Duodenal mucosa (tissue), 2 donors: ENCODE results near the gene GNG7.
"Not testable (repeated sequence)": the region's sequence is repeated elsewhere in the genome, so short reads cannot be mapped to it uniquely, and the experiment has no call there.

Experiments used
- H3K27ac ChIP-seq: one replicate; pipeline ENCODE4 v1.7.0; 2013; ENCODE audit warnings: low read depth, low read length
- H3K27me3 ChIP-seq, 2 donors: one replicate each; pipeline ENCODE4 v1.7.0; 2013; ENCODE audit warnings: low read length in 2 of 2, control low read depth in 1 of 2; ENCODE audit not compliant: insufficient read depth in 2 of 2, control insufficient read depth in 1 of 2
- H3K36me3 ChIP-seq, 2 donors: one replicate each; pipeline ENCODE4 v1.7.0; 2013; ENCODE audit warnings: low read length in 2 of 2, control low read depth in 1 of 2; ENCODE audit not compliant: insufficient read depth in 2 of 2, control insufficient read depth in 1 of 2
- H3K4me1 ChIP-seq, 2 donors: one replicate each; pipeline ENCODE4 v1.7.0; 2013; ENCODE audit warnings: low read length in 2 of 2, control low read depth in 1 of 2; ENCODE audit not compliant: insufficient read depth in 2 of 2, control insufficient read depth in 1 of 2
- H3K4me3 ChIP-seq, 2 donors: one replicate each; pipeline ENCODE4 v1.7.0; 2013; ENCODE audit warnings: low read length in 2 of 2, low read depth in 1 of 2
- H3K9ac ChIP-seq, 2 donors: one replicate each; pipeline ENCODE4 v1.7.0; 2013; ENCODE audit warnings: low read length in 2 of 2, low read depth in 1 of 2
- H3K9me3 ChIP-seq, 2 donors: one replicate each; pipeline ENCODE4 v1.7.0; 2013; ENCODE audit warnings: low read length in 2 of 2, control low read depth in 1 of 2; ENCODE audit not compliant: control insufficient read depth in 1 of 2

GNG7 gene

DNA sequence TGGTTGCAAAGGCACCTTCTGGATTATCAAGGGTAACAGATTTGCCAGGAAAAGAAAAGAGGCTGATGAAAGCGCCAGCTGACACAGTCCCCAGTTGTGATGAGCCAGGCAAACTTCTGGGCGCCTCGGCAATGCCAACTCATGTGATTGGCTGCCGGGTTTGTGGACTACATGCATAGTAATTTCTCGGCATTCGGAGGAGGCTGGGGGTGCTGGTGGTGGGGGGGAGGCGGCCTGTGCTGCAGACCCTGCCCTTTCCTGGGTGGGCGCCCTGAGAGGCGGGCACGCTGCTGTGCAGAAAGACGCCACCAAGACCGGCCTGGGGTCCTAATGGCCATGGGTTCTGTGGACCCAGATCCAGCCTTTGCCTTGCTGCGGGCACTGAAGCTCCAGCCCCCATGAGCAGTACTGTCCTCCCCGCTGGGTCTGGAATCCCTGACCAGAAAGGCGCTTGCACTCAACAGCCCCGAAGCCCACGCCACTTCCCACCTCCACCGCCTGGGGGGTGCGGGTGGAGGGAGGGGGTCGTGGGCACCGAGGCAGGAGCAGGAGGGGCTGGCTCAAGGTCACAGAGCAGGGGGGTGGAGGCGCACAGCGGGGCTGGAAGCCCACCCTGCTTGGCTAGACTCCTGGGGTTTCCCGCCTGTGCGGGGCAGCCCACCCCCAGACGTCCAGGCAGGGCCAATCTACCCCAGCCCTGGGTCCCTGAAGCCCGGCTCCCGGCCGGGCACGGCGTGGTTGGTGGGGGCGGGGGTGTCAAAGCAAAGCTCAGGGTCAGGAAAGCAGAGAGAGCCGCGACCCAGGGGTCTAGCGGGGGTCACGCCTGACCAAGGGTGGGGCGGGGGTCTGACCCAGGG lies 17.7 kb upstream of the GNG7 start:
- Histone ChIP-seq H3K9ac (no peak overlapping the region), H3K27me3 (peaks cover 24 to 27% of the 10 kb centered on the region in 2 donors)

DNA sequence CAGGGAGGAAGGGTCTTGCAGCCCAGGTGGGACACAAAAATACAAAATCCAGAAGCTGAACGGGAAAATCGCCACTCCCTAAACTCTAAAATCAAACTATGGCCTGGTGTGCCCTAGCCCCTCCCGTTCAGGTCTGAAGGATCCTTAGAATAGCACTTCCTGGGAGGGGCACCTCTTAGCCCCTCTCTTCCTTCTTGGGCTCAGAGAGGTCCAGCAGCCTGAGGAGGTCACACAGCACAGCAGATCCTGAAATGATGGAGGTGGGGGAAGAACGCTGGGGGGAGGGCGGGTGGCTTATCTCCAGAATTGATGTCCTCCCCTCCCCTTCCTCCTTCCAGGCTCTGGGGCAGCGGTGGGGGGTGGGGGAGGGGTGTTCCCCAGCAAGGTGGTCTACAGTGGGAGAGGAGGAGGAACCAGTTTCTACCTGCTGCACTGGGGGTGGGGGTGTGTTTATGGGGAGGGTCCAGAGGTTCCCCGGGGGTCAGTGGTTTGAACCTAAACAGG lies 16.8 kb upstream of the GNG7 start:
- Histone ChIP-seq H3K27me3 (peaks cover 24 to 27% of the 10 kb centered on the region in 2 donors), H3K4me1 (no peaks in the 10 kb centered on the region), H3K36me3 (no peaks in the 10 kb centered on the region), H3K9me3 (peaks cover 5 to 7% of the 10 kb centered on the region in 2 donors), H3K4me3 (no peak overlapping the region), H3K27ac (no peak overlapping the region), H3K9ac (no peak overlapping the region)

More for the DNA sequence above, 17.7 kb upstream of the GNG7 start:
- peaks cover 3 to 7% of the 10 kb centered on the region in 2 donors for H3K9me3 ChIP-seq
- no peak overlapping the region for H3K27ac ChIP-seq
- H3K4me3 ChIP-seq = no peak overlapping the region
- H3K4me1 ChIP-seq = no peaks in the 10 kb centered on the region
- H3K36me3 ChIP-seq = no peaks in the 10 kb centered on the region

DNA sequence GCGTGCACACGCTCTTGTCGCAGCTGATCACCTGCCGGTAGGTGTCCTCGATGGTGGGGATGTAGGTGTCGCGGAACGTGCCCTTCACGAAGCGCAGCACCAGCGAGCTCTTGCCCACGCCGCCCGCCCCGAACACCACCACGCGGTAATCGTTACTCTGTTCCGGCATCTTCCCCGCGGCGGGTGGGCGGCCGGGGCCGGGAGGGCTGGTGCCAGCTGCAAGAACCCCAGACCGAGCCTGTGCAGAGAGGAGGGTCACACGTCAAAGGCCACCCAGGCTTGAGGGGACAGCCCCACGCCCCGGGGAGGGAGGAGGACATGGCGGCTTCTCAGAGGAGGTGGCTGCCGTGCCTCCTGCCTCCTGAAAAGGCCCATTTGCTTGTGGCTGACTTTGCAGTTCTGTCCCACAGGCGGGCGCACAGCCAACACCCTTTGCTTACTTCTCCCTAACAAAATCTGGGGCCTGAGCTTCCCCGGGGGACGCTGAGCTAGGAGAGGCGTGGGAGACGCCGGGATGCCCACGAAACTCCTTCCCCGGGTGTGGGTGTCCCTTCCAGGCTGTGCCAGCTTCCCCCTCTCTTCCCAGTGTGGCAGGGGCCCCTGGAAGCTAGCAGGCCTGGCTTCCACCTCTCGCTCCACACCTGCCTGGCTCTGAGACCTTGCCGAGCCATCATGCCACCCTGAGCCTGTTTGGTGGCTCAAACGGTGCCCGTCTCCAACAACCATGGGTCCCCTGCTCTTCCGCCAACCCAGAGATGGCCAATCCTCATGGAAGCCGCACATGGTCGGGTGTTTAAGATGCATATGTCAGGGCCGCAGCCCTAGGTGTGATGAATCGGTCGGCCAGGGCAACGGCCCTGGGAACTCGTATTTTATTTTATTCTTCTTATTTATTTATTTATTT lies 15.4 kb upstream of the GNG7 start:
- no peak overlapping the region for H3K27ac ChIP-seq
- no peaks in the 10 kb centered on the region for H3K4me1 ChIP-seq
- H3K9me3 ChIP-seq = peaks cover 5 to 7% of the 10 kb centered on the region in 2 donors
- H3K4me3 ChIP-seq = no peak overlapping the region
- H3K9ac ChIP-seq = no peak overlapping the region
- H3K27me3 ChIP-seq = peaks cover 21 to 25% of the 10 kb centered on the region in 2 donors
- no peaks in the 10 kb centered on the region for H3K36me3 ChIP-seq

DNA sequence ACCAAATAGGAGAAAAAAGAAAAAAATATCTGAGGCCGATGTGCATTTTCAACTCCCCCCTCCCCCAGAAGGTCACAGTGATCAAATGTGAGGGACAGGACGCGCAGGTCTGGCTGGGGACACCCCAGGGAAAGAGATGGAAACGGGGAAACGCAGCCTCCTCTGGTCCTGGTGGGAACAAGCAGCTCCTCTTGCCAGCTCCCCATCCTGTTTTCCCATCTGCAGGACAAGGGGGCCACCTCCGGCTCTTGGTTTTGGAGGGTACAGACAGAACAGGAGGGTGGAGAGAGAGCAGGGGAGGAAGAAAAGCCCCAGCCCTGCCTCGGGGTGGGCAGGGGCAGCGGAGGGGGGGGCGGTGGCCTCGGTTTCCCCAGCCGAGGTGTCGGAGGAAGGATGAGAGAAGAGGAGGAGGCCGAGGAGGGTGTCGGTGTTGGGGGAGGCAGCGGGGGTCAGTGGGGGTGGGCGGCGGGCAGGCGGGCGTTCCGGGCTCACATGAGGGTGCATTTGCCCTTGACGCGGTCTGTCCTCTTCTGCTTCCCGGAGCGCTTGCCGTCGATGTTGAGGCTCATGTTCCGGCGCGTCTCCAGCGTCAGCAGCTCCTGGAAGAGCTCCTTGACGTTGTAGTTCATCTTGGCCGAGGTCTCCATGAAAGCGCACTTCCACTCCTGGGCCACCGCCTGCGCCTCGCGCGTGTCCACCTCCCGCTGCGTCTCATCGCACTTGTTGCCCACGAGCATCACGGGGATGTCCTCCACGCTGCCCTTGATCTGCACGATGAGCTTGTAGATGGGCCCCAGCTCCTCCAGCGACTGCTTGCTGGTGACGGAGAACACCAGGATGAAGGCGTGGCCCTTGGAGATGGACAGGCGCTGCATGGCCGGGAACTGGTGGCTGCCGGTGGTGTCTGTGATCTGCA lies 14.5 kb upstream of the GNG7 start:
- H3K27me3 ChIP-seq = peaks cover 16% of the 10 kb centered on the region in 2 donors
- H3K4me1 ChIP-seq = no peaks in the 10 kb centered on the region
- H3K9me3 ChIP-seq = peaks cover 5 to 7% of the 10 kb centered on the region in 2 donors
- H3K9ac ChIP-seq = no peak overlapping the region
- H3K36me3 ChIP-seq = no peaks in the 10 kb centered on the region
- H3K27ac ChIP-seq = no peak overlapping the region
- no peak overlapping the region for H3K4me3 ChIP-seq

DNA sequence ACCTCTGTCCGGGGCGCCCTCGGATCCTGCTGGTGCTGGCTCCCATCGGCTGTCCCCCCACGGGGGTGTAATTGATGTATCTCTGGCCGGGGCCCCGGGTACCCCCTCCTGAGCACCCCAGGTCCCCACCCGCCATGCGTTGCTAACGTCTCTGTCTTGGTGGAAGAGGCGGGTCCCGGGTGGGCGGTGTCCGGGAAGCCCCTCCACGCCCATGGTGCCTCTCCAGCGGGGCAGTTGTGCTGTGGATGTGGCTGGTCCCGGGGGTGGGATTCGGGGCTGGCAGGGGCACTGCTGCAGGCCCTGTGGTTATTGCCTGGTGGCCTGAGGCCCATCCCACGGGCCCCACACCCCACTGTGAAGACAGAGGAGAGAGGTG lies 13.8 kb upstream of the GNG7 start:
- peaks cover 10 to 11% of the 10 kb centered on the region in 2 donors for H3K27me3 ChIP-seq
- H3K9ac ChIP-seq = no peak overlapping the region
- peaks cover 5 to 7% of the 10 kb centered on the region in 2 donors for H3K9me3 ChIP-seq
- H3K4me1 ChIP-seq = no peaks in the 10 kb centered on the region
- no peak overlapping the region for H3K27ac ChIP-seq
- H3K36me3 ChIP-seq = no peaks in the 10 kb centered on the region
- no peak overlapping the region for H3K4me3 ChIP-seq

DNA sequence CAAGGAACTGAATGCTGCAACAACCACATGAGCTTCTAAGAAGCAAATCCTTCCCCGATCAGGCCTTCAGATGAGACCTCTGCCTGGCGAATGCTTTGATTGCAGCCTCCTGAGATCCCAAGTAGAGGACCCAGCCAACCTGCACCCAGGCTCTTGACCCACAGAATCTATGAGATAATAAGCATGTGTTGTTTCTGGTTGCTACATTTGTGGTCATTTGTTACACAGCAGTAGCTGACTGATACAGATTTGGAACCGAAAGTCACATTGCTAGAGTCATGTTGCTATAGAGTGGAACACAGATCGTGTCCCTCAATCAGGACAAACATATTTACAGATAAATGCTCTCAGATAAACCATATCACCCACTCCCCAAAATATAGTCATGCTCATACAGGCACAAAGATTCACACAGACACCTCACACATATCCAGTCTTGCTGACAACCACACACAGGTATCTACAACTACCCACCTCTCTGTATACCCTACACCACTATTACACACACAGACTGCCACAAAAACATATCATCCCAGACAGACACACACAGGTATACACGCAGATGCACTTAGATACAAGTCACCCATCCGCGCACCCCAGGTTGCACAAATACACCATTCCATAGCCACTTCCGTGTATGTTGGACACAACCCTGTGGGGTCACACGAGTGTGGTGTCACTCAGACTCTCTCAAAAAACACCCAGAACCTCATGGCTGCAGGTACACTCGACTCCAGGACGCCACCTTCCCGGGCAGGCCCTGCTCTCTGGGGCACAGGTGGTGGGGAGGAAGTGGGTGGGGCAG lies 13.2 kb upstream of the GNG7 start:
- no peaks in the 10 kb centered on the region for H3K36me3 ChIP-seq

DNA sequence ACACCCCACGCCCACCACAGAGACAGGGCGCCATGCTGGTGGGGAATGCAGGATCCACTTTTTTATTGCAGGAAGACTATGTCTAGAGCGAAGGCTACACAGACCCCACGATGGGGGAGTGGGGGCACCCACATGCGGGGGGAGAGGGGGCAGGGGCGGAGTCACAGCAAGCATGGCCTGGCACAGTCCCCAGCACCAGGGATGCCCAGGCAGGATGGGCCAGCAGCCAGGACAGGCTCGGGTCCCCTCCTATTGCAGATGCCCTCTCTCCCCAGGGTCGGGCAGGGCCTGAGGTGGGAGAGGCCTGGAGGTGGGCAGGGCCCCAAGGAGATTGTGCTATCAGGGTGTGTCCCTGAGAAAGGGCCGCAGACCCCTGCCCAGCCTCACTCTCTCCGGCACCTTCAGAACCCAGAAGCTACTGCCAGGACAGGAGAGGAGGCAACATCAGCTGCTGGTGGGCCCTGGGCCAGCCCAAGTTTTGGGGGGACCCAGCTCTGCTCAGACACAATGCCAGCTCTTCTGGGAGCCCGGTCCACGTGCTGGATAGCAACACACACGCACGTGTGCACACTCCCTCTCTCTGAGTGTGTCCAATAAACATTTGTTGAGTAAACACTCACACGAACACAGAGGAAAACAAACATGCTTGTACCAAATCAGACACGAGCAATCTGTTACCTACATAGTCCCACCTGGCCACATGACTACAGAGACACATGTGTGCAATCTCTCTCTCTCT lies 12.2 kb upstream of the GNG7 start:
- Histone ChIP-seq H3K9me3 (peaks cover 5 to 7% of the 10 kb centered on the region in 2 donors), H3K4me3 (no peak overlapping the region), H3K36me3 (no peaks in the 10 kb centered on the region), H3K27ac (no peak overlapping the region), H3K27me3 (peaks cover under 1 to 6% of the 10 kb centered on the region in 2 donors), H3K9ac (no peak overlapping the region), H3K4me1 (no peaks in the 10 kb centered on the region)

More for the DNA sequence above, 13.2 kb upstream of the GNG7 start:
- H3K9me3 ChIP-seq = peaks cover 5 to 7% of the 10 kb centered on the region in 2 donors
- H3K4me1 ChIP-seq = no peaks in the 10 kb centered on the region
- H3K4me3 ChIP-seq = no peak overlapping the region
- no peak overlapping the region for H3K9ac ChIP-seq
- no peak overlapping the region for H3K27ac ChIP-seq
- H3K27me3 ChIP-seq = peaks cover 10 to 11% of the 10 kb centered on the region in 2 donors

DNA sequence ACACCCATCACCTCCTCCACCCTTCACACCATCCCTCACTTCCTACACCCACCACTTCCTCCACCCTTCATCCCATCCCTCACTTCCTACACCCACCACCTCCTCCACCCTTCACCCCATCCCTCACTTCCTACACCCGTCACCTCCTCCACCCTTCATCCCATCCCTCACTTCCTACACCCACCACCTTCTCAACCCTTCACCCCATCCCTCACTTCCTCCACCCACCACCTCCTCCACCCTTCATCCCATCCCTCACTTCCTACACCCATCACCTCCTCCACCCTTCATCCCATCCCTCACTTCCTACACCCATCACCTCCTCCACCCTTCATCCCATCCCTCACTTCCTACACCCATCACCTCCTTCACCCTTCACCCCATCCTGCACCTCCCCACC lies 11.6 kb upstream of the GNG7 start:
- H3K4me3 ChIP-seq, H3K4me1 ChIP-seq, H3K27ac ChIP-seq, H3K9ac ChIP-seq, H3K36me3 ChIP-seq, H3K9me3 ChIP-seq, H3K27me3 ChIP-seq: not testable (repeated sequence)
